Mesendoderm (in vitro differentiated cells): Measurements from ENCODE around the gene ACBD6.
"Not testable (repeated sequence)": the region's sequence is repeated elsewhere in the genome, so short reads cannot be mapped to it uniquely, and the experiment has no call there.

Experiments
- DNase-seq: peaks from one replicate; pipeline ENCODE4 v3.0.0; 2013
- H2AK5ac ChIP-seq: 2 replicates; pipeline ENCODE4 v1.6.1; 2013; ENCODE audit warnings: low read length, inconsistent platforms
- H2BK120ac ChIP-seq: 2 replicates; pipeline ENCODE4 v1.6.1; 2013; ENCODE audit warnings: low read depth, mild to moderate bottlenecking, low read length, moderate library complexity, mixed read lengths
- H2BK15ac ChIP-seq: replicated peaks from 2 replicates; pipeline ENCODE4 v1.6.1; 2013; ENCODE audit warnings: low read depth, mild to moderate bottlenecking, moderate library complexity
- H2BK5ac ChIP-seq: 2 replicates; pipeline ENCODE4 v1.6.1; 2013; ENCODE audit warnings: low read length, inconsistent platforms
- H3K18ac ChIP-seq: 2 replicates; pipeline ENCODE4 v1.6.1; 2013; ENCODE audit warnings: mild to moderate bottlenecking, low read length, mixed read lengths
- H3K23ac ChIP-seq: one replicate; pipeline ENCODE4 v1.6.1; 2013; ENCODE audit warnings: low read length
- H3K27ac ChIP-seq: 2 replicates; pipeline ENCODE4 v1.5.1; 2013; ENCODE audit warnings: low read depth, mild to moderate bottlenecking, inconsistent platforms, low read length, moderate library complexity
- H3K27me3 ChIP-seq: 2 replicates; pipeline ENCODE4 v1.6.1; 2013; ENCODE audit warnings: low read length, control low read depth, mild to moderate bottlenecking, inconsistent platforms; ENCODE audit not compliant: insufficient read depth, poor library complexity
- H3K36me3 ChIP-seq: 2 replicates; pipeline ENCODE4 v1.6.1; 2013; ENCODE audit warnings: low read length, inconsistent platforms; ENCODE audit not compliant: control insufficient read depth, insufficient read depth
- H3K4ac ChIP-seq: one replicate; pipeline ENCODE4 v1.6.1; 2013; ENCODE audit warnings: low read depth, mild to moderate bottlenecking, low read length, moderate library complexity
- H3K4me1 ChIP-seq: 2 replicates; pipeline ENCODE4 v1.6.1; 2013; ENCODE audit warnings: low read depth, low read length, inconsistent platforms; ENCODE audit not compliant: control insufficient read depth
- H3K4me2 ChIP-seq: 2 replicates; pipeline ENCODE4 v1.6.1; 2013; ENCODE audit warnings: low read length
- H3K4me3 ChIP-seq: 2 replicates; pipeline ENCODE4 v1.5.1; 2013; ENCODE audit warnings: mild to moderate bottlenecking, low read length
- H3K56ac ChIP-seq: one replicate; pipeline ENCODE4 v1.6.1; 2013; ENCODE audit warnings: low read length
- H3K79me1 ChIP-seq: 2 replicates; pipeline ENCODE4 v1.6.1; 2013; ENCODE audit warnings: low read length, inconsistent platforms
- H3K79me2 ChIP-seq: 2 replicates; pipeline ENCODE4 v1.6.1; 2013; ENCODE audit warnings: mild to moderate bottlenecking, low read length; ENCODE audit not compliant: control insufficient read depth, insufficient read depth
- H3K9ac ChIP-seq: 2 replicates; pipeline ENCODE4 v1.6.1; 2013; ENCODE audit warnings: low read length, inconsistent platforms
- H4K5ac ChIP-seq: one replicate; pipeline ENCODE4 v1.6.1; 2013; ENCODE audit warnings: low read length
- H4K8ac ChIP-seq: one replicate; pipeline ENCODE4 v1.6.1; 2013; ENCODE audit warnings: low read depth, mild to moderate bottlenecking, control low read depth, low read length, moderate library complexity
- WGBS: extraction: QIAGEN DNeasy Blood & Tissue Kit; methylation state at CpG from one replicate; pipeline ENCODE4 v1.1.7; 2013; ENCODE audit warnings: low lambda C conversion rate, missing lambda C conversion rate; ENCODE audit not compliant: insufficient coverage; ENCODE audit errors: extremely low coverage; 5-methylcytosine and 5-hydroxymethylcytosine counted together

The ACBD6 gene

DNA sequence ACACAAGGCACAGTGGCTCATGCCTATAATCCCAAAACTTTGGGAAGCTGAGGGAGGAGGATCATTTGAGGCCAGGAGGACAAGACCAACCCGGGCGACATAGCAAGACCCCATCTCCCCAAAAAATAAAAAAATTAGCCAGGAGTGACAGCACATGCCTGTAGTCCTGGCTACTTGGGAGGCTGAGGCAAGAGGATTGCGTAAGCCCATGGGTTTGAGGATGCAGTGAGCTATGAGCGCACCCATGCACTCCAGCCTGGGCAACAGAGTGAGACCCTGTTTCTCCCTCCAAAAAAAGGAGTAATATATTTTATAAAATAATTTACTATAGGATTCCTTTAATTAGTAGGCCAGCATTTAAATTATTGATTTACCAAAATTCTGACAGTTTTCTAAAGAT lies 89.8 kb downstream of the ACBD6 start:
- Histone ChIP-seq H3K56ac (no peak overlapping the region), H2BK5ac (no peak overlapping the region), H3K9ac (no peak overlapping the region), H3K18ac (no peak overlapping the region), H2BK120ac (no peak overlapping the region), H3K23ac (no peak overlapping the region), H3K36me3 (no peaks in the 10 kb centered on the region), H3K27ac (no peak overlapping the region), H3K4me2 (no peak overlapping the region), H2AK5ac (no peak overlapping the region), H4K5ac (no peak overlapping the region), H3K79me2 (no peaks in the 10 kb centered on the region), H4K8ac (no peak overlapping the region), H3K4me3 (no peak overlapping the region), H3K4ac (no peak overlapping the region), H3K27me3 (no peaks in the 10 kb centered on the region), H3K79me1 (peaks cover 2% of the 10 kb centered on the region), H2BK15ac (no peak overlapping the region), H3K4me1 (no peaks in the 10 kb centered on the region)
- no peak for DNase-seq
- no CpG with 5 or more reads among the region's 4 CpGs for WGBS

DNA sequence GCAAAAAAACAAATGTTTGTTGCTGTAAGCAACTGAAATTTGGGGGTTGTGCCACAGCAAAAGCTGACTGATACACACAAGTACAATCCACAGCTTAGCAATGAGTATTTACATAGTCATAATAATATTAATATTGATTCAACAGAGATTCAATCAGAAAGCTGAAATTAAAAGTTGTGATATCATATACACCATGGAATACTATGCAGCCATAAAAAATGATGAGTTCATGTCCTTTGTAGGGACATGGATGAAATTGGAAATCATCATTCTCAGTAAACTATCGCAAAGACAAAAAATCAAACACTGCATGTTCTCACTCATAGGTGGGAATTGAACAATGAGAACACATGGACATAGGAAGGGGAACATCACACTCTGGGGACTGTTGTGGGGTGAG lies 94.2 kb downstream of the ACBD6 start:
- not testable (repeated sequence) for H3K27ac ChIP-seq, DNase-seq, H2BK15ac ChIP-seq, H3K9ac ChIP-seq, H3K23ac ChIP-seq, H2BK120ac ChIP-seq, H3K79me1 ChIP-seq, H4K5ac ChIP-seq, H3K4me3 ChIP-seq, H3K18ac ChIP-seq, H3K4ac ChIP-seq, H3K56ac ChIP-seq, H4K8ac ChIP-seq, H2AK5ac ChIP-seq, H3K27me3 ChIP-seq, H3K4me1 ChIP-seq, H3K79me2 ChIP-seq, H3K36me3 ChIP-seq, H2BK5ac ChIP-seq, H3K4me2 ChIP-seq
- no CpG with 5 or more reads among the region's 1 CpG for WGBS

DNA sequence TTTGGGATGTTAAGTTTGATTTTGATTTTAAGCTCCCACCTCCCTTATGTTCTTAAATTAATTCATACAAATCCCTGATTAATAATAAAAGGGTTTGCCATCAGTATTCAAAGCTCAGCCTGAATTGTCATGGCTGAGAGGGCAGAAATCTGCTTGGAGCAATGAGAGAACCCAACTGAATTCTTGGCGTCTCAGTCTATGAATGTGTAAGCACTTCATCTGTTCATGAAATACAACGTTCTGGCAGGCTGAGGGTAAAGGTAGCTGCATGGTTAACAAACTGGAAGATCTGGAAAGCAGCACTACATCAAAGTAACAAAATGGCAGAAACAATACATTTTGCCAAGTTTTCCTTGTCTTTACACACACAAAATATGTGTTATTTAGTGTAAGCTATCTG lies 95.3 kb downstream of the ACBD6 start:
- Histone ChIP-seq H3K4ac (no peak overlapping the region), H4K5ac (no peak overlapping the region), H3K4me2 (no peak overlapping the region), H3K4me3 (no peak overlapping the region), H3K9ac (no peak overlapping the region), H2BK5ac (no peak overlapping the region), H2AK5ac (no peak overlapping the region), H3K4me1 (no peaks in the 10 kb centered on the region), H3K79me2 (no peaks in the 10 kb centered on the region), H4K8ac (no peak overlapping the region), H3K27me3 (no peaks in the 10 kb centered on the region), H3K36me3 (no peaks in the 10 kb centered on the region), H3K18ac (no peak overlapping the region), H2BK120ac (no peak overlapping the region), H3K23ac (no peak overlapping the region), H3K79me1 (no peaks in the 10 kb centered on the region), H3K56ac (no peak overlapping the region), H2BK15ac (no peak overlapping the region), H3K27ac (no peak overlapping the region)
- DNase-seq, result no peak
- WGBS, result no CpG with 5 or more reads among the region's 2 CpGs

DNA sequence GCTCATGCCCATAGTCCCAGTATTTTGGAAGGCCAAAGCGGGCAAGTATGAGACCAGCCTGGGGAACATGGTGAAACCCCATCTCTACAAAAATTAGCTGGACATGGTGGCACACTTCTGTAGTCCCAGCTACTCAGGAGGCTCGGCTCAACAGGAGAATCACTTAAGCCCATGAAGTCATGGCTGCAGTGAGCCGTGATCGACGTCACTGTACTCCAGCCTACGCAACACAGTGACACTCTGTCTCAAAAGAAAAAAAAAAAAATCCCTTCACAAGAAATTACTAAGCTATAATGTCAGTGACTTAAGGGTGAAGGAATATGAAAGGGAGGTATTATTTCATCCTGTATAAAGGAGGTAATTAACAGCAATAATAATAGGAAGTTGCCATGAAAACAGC lies 99.8 kb downstream of the ACBD6 start:
- Histone ChIP-seq H3K36me3 (no peaks in the 10 kb centered on the region), H3K4me2 (no peak overlapping the region), H2AK5ac (no peak overlapping the region), H3K79me1 (no peaks in the 10 kb centered on the region), H4K8ac (no peak overlapping the region), H2BK5ac (no peak overlapping the region), H3K56ac (no peak overlapping the region), H2BK120ac (no peak overlapping the region), H3K79me2 (no peaks in the 10 kb centered on the region), H4K5ac (no peak overlapping the region), H2BK15ac (no peak overlapping the region), H3K4me3 (no peak overlapping the region), H3K4me1 (no peaks in the 10 kb centered on the region), H3K18ac (no peak overlapping the region), H3K27ac (no peak overlapping the region), H3K23ac (no peak overlapping the region), H3K27me3 (no peaks in the 10 kb centered on the region), H3K4ac (no peak overlapping the region), H3K9ac (no peak overlapping the region)
- WGBS, result no CpG with 5 or more reads among the region's 6 CpGs
- no peak for DNase-seq

DNA sequence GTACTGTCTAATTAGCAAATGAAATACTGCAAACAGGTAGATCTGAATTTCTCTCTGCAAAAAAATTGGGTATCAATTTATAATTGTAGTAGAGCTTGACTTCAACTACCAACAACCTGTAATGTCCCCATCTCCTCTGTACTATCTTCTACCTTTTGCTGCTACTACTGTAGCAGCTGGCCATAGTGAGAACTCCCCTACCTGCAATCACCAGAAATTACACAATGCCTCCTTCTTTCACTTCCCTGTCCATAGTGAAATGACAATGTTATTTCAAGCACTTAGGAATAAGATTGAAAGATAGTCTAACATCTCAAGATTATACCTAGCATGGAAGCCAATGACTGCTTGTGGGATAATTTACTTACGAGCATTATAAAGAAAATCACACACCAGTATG lies 100.4 kb downstream of the ACBD6 start:
- Histone ChIP-seq H3K4me1 (no peaks in the 10 kb centered on the region), H4K5ac (no peak overlapping the region), H2BK120ac (no peak overlapping the region), H3K9ac (no peak overlapping the region), H3K4me3 (no peak overlapping the region), H3K18ac (no peak overlapping the region), H3K4me2 (no peak overlapping the region), H3K56ac (no peak overlapping the region), H3K27me3 (no peaks in the 10 kb centered on the region), H2BK15ac (no peak overlapping the region), H3K4ac (no peak overlapping the region), H2BK5ac (no peak overlapping the region), H3K79me1 (no peaks in the 10 kb centered on the region), H3K23ac (no peak overlapping the region), H2AK5ac (no peak overlapping the region), H3K27ac (no peak overlapping the region), H4K8ac (no peak overlapping the region), H3K79me2 (no peaks in the 10 kb centered on the region), H3K36me3 (no peaks in the 10 kb centered on the region)
- DNase-seq, result no peak
- WGBS, result no CpG with 5 or more reads among the region's 1 CpG

DNA sequence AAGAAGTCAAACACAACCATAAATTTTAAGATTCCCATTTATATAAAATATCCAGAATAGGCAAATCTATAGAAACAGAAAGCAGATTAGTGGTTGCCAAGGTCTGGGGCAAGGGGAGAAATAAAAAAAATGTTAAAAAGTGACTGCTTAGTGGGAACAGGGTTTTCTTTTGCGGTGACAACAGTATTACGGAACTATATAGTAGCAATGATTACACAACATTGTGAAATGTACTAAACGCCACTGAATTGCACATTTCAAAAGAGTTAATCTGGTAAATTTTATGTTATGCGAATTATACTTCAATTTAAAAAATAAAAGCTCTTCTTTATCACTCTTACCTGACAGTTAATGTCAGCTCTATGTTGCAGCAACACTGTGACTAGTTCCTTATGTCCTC lies 105.2 kb downstream of the ACBD6 start:
- H3K27me3 ChIP-seq, result no peaks in the 10 kb centered on the region
- no peaks in the 10 kb centered on the region for H3K4me1 ChIP-seq
- H3K4me3 ChIP-seq, result no peak overlapping the region
- H2BK120ac ChIP-seq, result no peak overlapping the region
- no peak overlapping the region for H3K4me2 ChIP-seq
- H3K36me3 ChIP-seq, result no peaks in the 10 kb centered on the region
- no peak overlapping the region for H3K9ac ChIP-seq
- no peak overlapping the region for H2BK15ac ChIP-seq
- no peak overlapping the region for H3K56ac ChIP-seq
- no peak overlapping the region for H4K5ac ChIP-seq
- no peak overlapping the region for H3K18ac ChIP-seq
- no peaks in the 10 kb centered on the region for H3K79me2 ChIP-seq
- no peak overlapping the region for H2BK5ac ChIP-seq
- DNase-seq, result no peak
- H4K8ac ChIP-seq, result no peak overlapping the region
- H3K23ac ChIP-seq, result no peak overlapping the region
- H2AK5ac ChIP-seq, result no peak overlapping the region
- H3K27ac ChIP-seq, result no peak overlapping the region
- WGBS, result no CpG with 5 or more reads among the region's 4 CpGs
- no peak overlapping the region for H3K4ac ChIP-seq
- no peaks in the 10 kb centered on the region for H3K79me1 ChIP-seq
